Peyer's patch (tissue), 4 donors: Measurements from ENCODE around the gene POU2F3. TPM values are rescaled to one million over a fixed set of nuclear protein-coding genes. Genes with fewer than 3 reads are reported as not detected.
A peak's percentile ranks its signal among the peaks of the same experiment; 100 is the strongest.

Experiments used
- DNase-seq, 3 donors: peaks; one replicate each; pipeline ENCODE4 v3.0.0-alpha.2; 2017 to 2019
- H3K27ac ChIP-seq, 4 donors: fragments of 200-600 bp; sonication (generic); one replicate each; pipeline ENCODE4 v1.5.1; 2016 to 2019
- H3K27me3 ChIP-seq, 2 donors: fragments of 200-600 bp; sonication (generic); one replicate each; pipeline ENCODE4 v1.5.1; 2019
- H3K36me3 ChIP-seq, 3 donors: fragments of 200-600 bp; sonication (generic); one replicate each; pipeline ENCODE4 v1.5.1; 2016 to 2019
- H3K4me1 ChIP-seq, 4 donors: fragments of 200-600 bp; sonication (generic); one replicate each; pipeline ENCODE4 v1.5.1; 2016 to 2019
- H3K4me3 ChIP-seq, 4 donors: fragments of 200-600 bp; sonication (generic); 1 replicate in 3 of 4; 2 replicates in 1 of 4; pipeline ENCODE4 v1.5.1; 2016 to 2019; ENCODE audit warnings: mild to moderate bottlenecking in 1 of 4
- H3K9me3 ChIP-seq, 4 donors: fragments of 200-600 bp; sonication (generic); one replicate each; pipeline ENCODE4 v1.5.1; 2016 to 2019; ENCODE audit warnings: mild to moderate bottlenecking in 1 of 4
- POLR2A ChIP-seq, 2 donors: fragments of 450-650 bp; IDR thresholded peaks; one replicate each; pipeline ENCODE4 v1.5.1; 2017; ENCODE audit warnings: antibody characterized with exemption in 2 of 2, mild to moderate bottlenecking in 2 of 2, moderate library complexity in 2 of 2
- total RNA-seq, 4 donors: library from RNA; depleted of rRNA; stranded (reverse); fragments of >200 nt; gene quantifications; one replicate each; pipeline ENCODE4 v1.1.0, GENCODE V29; 2016
- TF ChIP-seq, protein P1 (sequence below), 6 experiments: fragments of 450-650 bp in 4 of 6; fragments of 200-600 bp in 2 of 6; sonication (generic) in 1 of 6; IDR thresholded peaks; one replicate each; pipeline ENCODE4 v1.5.1; 2017 to 2019; ENCODE audit warnings: antibody characterized with exemption in 6 of 6, mild to moderate bottlenecking in 3 of 6, moderate library complexity in 1 of 6

Gene POU2F3
- total RNA-seq, 4 donors from 2014 or later = 2.2 to 3.3 (median 2.8) TPM; not detected in 1

DNA sequence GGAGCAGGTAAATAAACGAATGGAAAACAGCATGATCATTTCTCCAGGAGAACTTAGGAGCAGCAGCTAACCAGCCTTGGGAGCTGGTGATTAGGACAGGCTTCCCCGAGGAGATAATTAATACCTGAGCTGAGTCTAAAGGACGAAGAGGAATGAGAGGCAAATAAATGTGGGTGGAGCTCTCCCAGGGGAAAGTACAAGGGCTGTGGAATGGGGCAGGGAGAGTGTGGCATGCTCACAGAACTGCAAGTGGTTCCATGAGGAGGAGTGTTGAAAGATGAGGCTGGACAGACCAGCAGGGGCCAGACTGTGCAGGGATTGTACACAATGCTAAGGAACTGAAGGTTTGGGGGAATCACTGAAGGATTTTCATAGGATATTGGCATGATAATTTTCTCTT is 70.9 kb downstream of the POU2F3 start:
- no peak overlapping the region for H3K4me3 ChIP-seq
- no peaks in the 10 kb centered on the region for H3K27me3 ChIP-seq
- H3K9me3 ChIP-seq = no peaks in the 10 kb centered on the region
- peaks cover 0 to 15% (median 1%) of the 10 kb centered on the region in 4 donors for H3K4me1 ChIP-seq
- DNase-seq = peak in 1 of 3 donors; percentile 79
- peak in 1 of 2 donors; percentile 36 for TF ChIP-seq POLR2A (IDR thresholded peaks at IDR 0.05)
- TF ChIP-seq, protein P1, sequence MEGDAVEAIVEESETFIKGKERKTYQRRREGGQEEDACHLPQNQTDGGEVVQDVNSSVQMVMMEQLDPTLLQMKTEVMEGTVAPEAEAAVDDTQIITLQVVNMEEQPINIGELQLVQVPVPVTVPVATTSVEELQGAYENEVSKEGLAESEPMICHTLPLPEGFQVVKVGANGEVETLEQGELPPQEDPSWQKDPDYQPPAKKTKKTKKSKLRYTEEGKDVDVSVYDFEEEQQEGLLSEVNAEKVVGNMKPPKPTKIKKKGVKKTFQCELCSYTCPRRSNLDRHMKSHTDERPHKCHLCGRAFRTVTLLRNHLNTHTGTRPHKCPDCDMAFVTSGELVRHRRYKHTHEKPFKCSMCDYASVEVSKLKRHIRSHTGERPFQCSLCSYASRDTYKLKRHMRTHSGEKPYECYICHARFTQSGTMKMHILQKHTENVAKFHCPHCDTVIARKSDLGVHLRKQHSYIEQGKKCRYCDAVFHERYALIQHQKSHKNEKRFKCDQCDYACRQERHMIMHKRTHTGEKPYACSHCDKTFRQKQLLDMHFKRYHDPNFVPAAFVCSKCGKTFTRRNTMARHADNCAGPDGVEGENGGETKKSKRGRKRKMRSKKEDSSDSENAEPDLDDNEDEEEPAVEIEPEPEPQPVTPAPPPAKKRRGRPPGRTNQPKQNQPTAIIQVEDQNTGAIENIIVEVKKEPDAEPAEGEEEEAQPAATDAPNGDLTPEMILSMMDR (IDR thresholded peaks at IDR 0.05) = peak in 1 of 6 experiments; percentile 20
- H3K27ac ChIP-seq = peak overlapping the region in 3 of 4 donors; percentile 19 to 77 (median 52)
- H3K36me3 ChIP-seq = no peaks in the 10 kb centered on the region

DNA sequence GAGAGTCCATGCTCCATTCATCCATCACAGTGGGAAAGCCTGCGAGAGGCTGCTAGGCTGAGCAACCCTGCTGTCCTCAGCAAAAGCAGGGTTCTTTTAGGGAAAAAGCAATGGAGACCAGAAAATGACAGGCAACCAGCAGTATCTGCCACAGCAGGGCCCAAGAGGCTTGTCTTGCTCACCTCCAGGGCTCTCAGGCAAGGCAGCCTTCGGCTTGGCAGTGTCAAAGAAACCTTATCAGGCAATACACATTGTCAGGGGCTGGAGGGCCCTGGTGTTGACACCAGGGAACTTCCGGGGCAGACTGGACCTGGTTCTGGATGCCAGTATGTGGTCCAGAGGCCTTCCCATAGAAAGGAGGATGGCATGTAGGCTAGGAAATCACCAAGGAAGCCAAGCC is 74.9 kb downstream of the POU2F3 start:
- Histone ChIP-seq H3K4me1 (peaks cover 0 to 23% (median 1%) of the 10 kb centered on the region in 4 donors), H3K27me3 (no peaks in the 10 kb centered on the region), H3K27ac (no peak overlapping the region), H3K9me3 (no peaks in the 10 kb centered on the region), H3K4me3 (no peak overlapping the region), H3K36me3 (no peaks in the 10 kb centered on the region)
- TF ChIP-seq, protein P1 (IDR thresholded peaks at IDR 0.05) = no peak
- no peak for TF ChIP-seq POLR2A (IDR thresholded peaks at IDR 0.05)
- DNase-seq = no peak

DNA sequence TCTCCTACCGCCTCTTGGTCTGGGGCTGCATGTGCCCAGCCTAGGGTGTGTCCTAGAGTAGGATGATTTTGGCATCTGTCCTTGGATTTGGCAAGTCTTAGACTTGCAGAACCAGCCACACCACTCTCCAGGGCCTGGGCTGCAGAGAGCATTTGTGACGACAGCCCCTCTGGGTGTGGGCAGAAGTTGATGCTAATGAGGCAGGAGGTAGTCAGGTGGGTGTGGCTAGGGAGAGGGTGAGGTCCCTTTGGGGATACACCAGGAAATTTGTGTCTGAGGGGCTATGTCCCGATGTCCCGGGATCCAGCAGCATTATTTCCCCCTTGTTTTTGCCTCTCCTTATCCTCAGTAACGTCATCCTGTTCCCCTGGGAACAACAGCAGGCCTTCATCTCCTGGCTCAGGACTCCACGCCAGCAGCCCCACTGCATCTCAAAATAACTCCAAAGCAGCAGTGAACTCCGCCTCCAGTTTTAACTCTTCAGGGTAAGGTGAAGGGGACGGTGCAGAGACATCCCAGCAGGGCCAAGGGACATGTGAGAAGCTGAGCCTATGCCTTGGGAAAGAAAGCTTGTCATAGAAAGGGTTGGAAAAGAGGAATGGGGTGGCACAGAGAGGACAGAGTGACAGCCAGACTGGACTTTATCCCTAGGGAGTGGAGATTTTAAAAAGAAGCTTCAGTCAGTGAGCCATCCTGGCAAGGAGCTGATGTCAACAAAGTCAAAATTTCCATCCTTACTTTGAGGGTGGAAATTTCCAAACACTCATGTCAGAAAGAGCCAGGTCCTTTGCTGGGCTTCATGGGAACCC is 77.1 kb downstream of the POU2F3 start:
- H3K4me1 ChIP-seq = peaks cover 0 to 8% (median 0%) of the 10 kb centered on the region in 4 donors
- H3K36me3 ChIP-seq = no peaks in the 10 kb centered on the region
- H3K27me3 ChIP-seq = no peaks in the 10 kb centered on the region
- no peaks in the 10 kb centered on the region for H3K9me3 ChIP-seq
- no peak for TF ChIP-seq POLR2A (IDR thresholded peaks at IDR 0.05)
- TF ChIP-seq, protein P1 (IDR thresholded peaks at IDR 0.05) = no peak
- H3K4me3 ChIP-seq = no peak overlapping the region
- peak in 2 of 3 donors; percentile 66 to 71 for DNase-seq
- peak overlapping the region in 3 of 4 donors; percentile 8 to 41 (median 24) for H3K27ac ChIP-seq

DNA sequence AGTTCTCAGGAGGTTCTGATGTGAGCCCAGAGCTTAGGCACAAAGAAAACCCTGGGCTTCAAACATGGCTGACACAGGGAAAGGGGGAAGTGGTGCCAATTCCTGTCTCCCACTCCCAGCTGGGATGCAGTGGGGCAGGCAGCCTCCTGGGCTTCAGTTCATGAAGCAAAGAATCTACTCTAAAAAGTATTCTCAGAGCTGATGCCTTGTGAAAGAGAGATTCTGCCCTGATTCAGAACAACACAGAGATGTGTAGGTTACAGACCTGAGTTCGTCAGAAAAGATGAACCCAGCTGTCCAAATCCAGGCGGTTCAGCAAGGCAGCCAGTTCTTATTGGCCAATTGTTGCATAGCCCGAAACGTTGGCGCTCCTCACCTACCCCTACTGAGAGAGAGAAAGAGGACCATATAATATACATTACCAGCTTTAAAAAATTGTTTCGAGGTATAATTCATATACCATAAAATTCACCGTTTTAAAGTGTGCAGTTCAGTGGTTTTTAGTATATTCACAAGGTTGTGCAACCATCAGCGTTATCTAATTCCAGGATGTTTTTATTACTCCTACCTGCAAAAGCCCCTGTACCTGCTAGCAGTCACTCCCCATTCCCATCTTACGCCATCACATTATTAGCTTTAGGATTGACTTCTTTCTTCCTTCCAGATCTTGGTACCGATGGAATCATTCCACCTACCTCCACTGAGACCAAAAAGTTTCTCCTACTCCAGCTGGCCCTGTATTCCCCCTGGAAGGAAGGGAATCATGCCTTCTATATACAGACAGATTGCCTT is 77.9 kb downstream of the POU2F3 start:
- DNase-seq = no peak
- Histone ChIP-seq H3K27me3 (no peaks in the 10 kb centered on the region), H3K27ac (peak overlapping the region in 2 of 4 donors; percentile 8 to 24), H3K4me3 (no peak overlapping the region), H3K4me1 (peaks cover 0 to 8% (median 0%) of the 10 kb centered on the region in 4 donors), H3K36me3 (no peaks in the 10 kb centered on the region), H3K9me3 (no peaks in the 10 kb centered on the region)
- TF ChIP-seq, protein P1 (IDR thresholded peaks at IDR 0.05) = no peak
- TF ChIP-seq POLR2A (IDR thresholded peaks at IDR 0.05) = no peak

DNA sequence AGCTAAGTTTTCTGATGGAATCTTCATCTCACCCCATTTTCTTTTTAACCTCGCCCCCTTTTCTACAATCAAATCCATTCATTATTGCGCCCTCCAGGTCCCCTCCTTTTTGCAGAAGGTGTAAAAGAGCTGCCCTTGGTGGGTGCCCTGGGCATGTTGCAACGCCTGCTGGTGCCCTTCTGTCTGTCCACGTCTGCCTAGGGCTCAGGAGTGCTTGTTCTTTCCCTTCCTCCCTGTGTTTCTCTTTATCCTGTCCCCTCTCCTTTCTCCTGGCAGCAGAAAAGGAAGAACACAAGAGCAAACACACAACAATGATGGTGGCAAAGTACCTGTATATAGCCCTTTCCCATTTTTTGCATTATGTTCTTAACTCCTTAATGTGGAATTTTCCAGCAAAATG is 79.0 kb downstream of the POU2F3 start:
- DNase-seq = no peak
- no peaks in the 10 kb centered on the region for H3K9me3 ChIP-seq
- H3K4me1 ChIP-seq = peaks cover 0 to 8% (median 0%) of the 10 kb centered on the region in 4 donors
- TF ChIP-seq, protein P1 (IDR thresholded peaks at IDR 0.05) = no peak
- TF ChIP-seq POLR2A (IDR thresholded peaks at IDR 0.05) = no peak
- H3K27ac ChIP-seq = no peak overlapping the region
- H3K4me3 ChIP-seq = no peak overlapping the region
- H3K36me3 ChIP-seq = no peaks in the 10 kb centered on the region
- H3K27me3 ChIP-seq = no peaks in the 10 kb centered on the region
